T1000 (cell line): ENCODE measurements around the gene HIPK1.

Experiments used
- DNase-seq: peaks from one replicate; lab custom pipeline; 2025; ENCODE audit warnings: mixed read lengths; lab: John Stamatoyannopoulos, UW

The HIPK1 gene

DNA sequence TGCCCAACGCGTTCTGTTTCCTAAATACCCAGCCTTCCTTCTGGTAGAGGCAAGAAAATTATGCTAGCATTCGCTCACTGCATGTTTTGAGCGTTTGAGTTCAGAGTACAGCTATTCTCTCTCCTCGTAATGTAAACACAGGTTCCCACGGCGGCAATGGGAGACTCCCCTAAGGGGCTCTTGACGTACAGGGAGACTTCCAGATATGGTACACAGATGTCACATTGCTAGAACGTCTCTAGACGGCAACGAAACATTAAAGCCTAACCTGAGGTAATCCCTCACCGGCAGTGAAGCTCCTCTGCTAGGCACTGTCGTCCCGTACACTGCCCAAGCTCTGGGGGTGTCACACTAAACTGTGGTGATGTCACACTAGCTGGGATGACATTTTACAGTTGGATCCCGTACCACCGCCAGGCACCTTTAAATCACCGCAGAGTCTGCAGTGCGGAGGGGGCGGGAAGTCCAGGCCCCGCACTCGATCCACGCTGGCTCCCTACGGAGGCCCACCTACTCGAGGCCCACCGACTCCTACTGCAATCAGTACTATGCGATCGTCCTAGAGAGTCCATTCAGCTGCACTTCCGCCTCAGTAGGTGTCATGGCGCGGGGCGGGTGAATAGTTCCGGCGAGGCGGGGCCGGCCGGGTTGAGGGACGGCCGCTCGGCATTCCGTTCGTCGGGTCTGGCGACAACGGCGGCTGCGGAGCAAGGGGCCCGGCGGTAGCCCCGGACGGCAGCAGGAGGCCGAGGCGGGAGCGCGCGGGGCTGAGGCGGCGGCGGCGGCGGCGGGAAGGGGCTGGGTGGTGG is at the start of gene HIPK1:
Gene HIPK1 (plus strand): TSS at position 384 of the 809 bp plus-strand sequence.
- peak; percentile 84 for DNase-seq

DNA sequence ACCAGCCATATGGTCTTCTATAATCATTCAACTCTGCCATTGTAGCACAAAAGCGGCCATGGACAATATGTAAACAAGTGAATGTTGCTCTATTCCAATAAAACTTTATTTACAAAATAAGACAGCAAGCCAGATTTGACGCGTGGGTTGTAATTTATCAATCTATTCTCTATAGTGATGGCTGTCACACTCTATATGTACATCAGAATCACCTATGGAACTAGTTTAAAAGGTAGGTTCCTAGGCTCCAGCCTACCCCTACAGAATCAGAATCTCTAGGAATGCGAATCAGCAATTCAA is 49.4 kb upstream of the HIPK1 start:
- DNase-seq = no peak

DNA sequence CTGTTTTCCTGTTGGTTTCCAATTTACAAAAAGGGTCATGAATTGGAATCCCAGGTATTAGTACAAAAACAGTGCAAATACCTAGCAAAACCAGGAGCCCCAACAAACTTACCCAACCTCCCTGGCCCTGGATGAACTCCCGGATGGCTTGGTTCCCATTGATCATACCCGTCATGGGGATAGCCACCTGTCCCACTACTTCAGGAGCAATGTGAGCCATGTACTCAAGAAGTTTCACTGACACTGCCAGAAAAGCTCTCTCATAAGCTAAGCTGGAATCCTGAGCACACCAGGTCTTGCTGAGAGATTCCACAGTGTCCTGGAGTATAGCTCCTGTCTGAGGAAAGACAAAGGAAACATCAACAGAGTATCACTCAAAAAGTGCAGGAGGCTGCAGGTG is 47.5 kb upstream of the HIPK1 start:
- no peak for DNase-seq

DNA sequence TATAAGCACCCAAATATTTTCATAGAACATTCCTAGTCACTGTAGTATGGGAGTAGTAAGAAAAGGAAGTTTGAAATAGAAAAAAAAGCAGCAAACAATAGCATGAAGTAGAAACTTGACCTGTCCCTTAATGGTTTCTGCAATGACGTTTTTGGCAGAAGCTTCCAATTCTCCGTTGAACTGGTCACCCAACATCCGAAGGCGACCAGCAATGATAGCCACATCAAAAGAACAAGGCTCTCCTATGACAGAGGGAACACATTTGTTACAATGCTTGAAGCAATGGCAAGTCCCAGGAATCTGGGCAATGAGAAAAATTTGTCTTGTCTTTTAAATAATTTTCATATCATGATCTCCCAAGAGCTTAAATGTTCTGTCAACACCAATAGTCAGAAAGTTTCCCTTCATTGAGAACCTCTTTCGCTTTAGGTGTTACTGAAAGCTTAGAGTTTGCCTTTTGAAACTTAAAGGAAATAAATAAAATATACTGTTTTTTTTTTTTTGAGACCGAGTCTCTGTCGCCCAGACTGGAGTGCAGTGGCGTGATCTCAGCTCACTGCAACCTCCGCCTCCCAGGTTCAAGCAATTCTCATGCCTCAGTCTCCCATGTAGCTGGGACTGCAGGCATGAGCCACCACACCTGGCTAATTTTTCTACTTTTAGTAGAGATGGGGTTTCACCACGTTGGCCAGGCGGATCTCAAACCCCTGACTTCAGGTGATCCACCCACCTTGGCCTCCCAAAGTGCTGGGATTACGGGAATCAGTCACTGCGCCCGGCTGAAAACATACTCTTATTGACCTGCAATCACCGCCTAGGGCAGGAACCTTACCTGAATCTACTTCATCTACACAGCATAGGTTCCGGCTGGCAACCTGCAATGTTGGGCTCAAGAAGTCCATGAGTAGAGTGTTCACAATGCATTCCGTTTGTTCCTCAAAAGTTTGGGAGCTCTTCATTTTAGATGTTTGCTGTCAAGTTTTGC is 42.4 kb upstream of the HIPK1 start:
- no peak for DNase-seq

DNA sequence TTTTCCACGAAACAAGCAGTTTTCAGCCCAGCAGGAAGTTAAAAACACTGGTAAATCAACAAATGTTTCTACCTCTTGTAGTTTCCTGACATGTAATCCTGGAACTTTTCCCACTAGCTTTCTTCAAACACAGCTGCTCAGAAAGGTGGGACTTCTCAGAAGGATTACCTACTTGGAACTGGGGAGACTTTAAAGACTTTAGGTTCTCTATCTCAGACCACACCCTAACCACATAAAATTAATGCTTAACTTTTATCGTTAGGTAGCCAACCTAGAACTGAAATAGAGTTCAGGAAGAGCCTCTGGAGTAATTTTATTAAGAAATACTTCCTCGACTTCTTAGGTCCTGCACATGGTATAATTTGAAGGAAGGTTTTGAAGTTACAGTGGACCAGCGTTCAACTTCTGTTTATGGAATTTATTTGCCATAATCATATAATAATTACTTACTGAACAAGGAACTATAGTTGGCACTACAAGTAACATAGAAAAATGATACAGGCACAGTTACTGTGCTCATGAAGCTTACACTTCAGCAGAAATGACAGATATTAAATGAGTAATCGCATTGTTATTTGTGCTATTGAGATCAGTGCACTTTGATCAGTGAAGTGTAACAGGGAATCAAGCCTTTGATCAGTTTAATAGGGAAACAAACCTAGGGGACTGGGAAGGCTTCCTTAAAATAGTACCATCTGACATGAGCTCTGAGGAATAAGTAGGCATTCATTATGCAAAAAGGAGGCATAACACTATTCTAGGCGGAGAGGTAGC is 41.5 kb upstream of the HIPK1 start, which contains the start of gene BCL2L15:
Gene BCL2L15 (minus strand): TSS at position 180 of the 774 bp plus-strand sequence. CDS start 206 bp downstream, outside the sequence.
- no peak for DNase-seq

DNA sequence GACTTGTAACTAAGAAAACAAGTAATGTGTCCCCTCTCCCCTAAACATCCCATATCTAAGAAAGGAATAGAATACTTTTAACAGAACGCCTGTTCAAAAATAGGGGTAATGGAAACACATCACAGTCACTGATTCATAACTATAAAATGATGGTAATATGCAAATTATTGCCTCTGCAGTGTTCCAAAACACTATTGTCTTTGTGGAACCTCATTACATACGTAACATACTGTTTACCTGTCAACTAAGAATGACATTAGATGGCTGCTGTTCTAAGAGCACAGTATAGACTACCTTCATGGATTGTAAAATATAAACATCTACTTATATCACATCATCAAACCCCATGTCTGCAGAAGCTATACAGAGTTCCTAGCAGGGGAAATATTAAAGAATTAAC is 38.3 kb upstream of the HIPK1 start:
- no peak for DNase-seq

DNA sequence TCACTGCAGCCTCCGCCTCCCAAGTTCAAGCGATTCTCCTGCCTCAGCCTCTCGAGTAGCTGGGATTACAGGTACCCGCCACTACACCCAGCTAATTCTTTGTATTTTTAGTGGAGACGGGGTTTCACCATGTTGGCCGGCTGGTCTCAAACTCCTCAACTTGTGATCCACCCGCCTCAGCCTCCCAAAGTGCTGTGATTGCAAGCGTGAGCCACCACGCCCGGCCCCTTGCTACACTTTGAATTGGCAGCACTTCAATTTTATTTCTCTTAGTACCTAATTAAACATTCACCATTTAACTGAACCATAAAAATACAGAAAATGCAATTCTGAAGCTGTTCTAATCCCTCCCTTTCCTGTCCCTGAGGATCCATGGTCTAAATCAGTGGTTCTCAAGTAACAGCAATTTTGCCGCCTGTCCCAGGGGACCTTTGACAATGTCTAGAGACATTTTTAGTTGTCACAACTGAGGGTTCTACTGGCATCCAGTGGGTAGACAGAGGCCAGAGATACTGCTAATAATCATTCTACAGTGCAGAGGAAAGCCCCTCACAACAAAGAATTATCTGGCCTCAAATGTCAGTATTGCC is 37.4 kb upstream of the HIPK1 start:
- no peak for DNase-seq

DNA sequence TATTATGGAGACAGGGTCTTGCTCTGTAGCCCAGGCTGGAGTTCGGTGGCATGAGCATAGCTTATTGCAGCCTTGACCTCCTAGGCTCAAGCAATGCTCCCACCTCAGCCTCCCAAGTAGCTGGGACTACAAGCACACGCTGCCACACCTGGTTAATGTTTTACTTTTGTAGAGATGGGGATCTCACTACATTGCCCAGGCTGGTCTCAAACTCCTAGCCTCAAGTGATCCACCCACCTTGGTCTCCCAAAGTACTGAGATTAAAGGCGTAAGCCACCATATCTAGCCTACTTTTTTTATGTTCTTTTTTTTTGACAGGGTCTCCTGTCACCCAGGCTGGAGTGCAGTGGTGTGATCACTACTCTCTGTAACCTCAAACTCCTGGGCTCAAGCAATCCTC is 35.9 kb upstream of the HIPK1 start:
- DNase-seq = no peak

DNA sequence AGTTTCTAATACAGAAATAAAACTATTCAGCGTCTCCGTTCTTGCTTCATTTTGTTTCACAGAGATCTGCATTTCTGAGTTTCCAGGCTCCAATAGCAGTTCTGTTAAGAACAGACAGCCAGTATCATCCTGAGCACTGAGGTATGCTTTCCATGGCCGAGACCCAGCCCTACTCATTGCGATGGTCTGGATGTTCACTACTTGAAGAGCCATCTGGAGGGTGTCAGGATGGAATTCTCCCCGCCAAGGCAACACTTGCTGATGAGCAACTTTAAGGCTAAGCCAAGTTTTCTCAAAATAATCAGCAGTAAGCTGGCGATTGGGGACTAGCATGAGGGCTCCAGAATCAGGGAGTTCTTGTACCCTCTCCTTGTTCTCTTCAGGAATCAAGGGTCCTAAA is 34.0 kb upstream of the HIPK1 start:
- DNase-seq = no peak

DNA sequence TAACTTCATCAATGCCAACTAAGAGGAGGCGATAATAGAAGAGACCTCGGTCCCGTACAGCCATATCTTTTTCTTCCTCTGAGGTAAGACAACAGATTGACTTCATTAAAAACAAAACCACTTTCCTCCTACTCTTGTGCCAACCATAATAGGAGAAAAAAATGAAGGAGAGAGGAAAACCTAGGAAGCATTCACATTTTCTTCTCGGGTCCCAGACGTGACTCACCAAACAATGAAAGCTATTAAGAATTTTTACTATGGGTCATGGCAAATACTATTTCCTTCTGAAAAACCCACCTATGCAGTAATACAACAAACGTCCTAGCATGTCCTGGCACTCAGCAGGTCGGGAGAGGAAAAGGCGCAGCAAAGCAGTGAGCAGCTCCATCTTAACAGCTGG is 33.2 kb upstream of the HIPK1 start:
- DNase-seq = no peak

DNA sequence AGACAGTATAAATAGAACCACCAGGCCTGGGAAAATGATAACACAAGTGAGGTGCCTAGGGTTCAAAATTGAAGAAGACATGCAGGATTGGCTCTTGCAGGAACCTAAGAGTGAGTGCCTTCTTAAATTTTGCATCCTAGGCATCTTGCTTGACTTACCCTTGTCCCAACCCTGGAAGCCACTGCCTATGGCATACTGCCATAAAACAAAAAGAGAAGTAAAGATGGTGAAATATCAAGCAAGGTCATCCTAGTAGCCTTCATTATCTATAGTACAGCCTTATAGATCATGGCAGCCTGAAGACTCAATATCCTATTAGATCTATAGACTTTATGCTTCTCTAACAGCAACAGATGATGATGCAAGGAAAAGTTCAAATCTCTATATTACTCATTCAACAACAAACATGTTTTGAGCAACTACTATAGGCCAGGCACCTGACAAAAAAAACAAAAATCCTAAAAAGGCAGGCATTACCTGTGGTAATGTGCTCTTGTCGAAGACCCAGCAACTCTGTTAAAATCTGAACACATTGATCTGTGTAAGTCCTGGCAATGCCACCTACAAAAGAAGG is 30.8 kb upstream of the HIPK1 start:
- DNase-seq = no peak

DNA sequence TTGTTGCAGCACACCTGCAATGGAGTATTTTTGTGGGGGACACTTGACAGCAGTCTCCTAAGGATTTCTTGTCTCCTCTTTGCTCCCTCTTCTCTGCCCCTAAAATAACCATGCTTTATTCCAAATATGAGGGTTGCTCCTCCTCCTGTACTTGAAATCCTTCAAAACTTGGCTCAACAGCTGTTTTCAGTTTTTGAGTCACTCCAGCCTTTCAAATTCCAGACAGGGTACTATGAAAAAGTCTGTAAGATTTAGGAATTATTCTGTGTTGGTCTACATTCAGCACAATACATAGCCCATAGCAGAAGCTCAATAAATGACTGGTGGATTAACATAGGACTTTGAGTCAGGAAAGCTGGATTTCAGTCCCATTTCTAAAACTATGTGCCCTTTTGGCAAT is 30.0 kb upstream of the HIPK1 start:
- no peak for DNase-seq

DNA sequence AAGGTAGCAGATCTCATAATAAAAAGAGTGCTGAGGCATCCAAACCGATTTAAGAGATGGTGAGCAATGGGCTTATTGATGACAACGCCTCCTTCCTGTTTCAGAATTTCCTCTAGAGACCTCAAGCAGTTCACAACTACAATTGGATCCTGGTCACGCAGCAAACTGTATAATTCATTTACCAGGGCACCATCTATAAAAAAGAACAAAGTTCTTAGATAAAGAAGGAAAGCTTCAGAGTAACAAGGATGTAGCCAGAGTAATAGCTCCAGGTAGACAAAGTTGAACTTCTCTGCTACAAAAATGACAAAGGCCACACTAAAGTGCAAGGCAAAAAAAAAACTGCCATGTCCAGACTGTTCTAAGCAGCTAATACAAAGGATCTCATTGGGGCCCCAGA is 27.9 kb upstream of the HIPK1 start:
- DNase-seq = no peak

DNA sequence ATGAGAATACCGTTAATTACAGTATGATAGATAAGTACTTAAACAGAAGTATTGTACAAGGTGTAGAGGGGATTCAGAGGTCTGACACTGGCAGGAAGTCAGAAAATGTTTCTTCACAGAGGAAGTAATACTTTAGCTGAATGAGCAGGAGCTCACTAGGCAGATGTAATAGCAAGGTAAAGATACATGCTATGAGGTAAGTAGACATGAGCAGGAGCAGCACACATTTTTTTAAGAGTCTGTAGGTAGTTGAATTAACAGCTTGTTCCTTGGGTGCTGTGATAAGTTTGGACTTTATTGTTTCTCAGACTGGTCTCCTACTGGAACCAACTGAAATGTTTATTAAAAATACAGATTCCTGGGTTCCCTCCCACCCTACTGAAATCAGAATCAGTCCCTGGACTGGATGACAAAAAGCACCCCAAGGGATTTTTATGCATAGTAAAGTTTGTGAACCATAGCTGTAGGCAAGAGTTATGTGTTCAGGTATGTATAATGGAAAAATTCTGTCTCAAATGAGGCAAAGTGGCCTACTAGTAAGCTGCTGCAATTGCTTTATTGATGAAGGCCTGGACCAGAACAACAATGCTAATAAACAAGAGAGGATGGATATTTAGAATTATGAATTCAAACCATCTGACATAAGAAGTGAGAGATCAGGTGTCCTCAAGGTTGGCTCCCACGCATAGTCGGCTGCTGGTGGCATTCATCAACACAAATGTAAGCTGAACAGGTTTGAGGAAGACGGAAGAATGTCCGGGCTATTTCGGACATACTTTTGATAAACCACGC is 25.4 kb upstream of the HIPK1 start:
- DNase-seq = no peak

DNA sequence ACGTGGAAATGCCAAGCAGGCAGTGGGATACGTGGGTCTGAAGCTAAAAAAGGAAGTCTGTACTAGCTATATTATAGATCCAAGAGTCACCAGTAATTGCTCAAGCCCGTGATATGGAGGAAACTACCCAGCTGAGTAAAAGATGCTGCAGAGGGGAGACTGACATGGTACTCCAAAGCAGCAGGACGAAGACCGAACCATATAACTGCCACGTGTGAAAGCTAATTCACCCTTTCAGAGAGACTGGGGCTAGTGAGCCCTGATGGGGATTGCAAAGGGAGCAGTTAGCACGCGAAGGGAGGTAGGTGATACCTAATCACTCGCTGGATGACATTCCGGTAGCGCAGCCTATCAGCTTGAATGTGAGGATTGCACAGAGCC is 24.8 kb upstream of the HIPK1 start:
- DNase-seq = no peak

DNA sequence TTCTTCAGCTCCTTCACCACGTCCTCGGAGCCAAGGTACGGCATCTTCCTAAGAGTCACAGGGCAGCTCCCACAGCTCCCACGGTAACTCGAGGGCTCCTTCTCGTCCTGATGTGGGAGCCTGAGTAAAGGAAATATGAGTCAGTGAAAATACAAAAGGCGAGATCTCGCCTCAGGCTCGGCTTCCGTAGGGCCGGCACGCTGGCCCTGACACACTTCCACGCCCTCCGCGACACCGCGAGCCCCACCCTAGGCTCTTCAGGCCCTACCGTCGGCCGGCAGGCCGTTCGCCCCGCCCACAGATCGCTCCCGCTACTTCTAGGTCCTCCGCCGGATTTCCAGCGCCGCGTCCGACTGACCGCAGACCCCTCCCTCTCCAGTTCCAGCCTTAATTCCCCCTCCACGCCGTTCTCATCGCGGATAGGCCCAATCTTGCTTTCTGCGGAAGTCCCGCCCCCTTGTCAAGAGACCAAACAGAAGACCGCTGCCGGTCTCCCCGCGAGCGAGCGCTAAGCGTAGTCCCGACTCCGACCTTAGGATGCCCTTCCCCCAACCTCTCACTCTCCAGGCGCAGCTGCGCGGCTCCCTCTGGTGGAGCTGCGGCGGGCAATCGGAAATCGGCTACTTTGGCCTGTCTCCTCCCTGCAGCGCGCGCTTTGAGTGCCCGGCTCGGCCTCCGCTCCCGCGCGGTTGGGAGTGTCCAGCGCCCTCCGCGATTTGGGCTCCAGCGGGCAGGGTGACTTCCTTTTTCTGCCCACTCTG is 24.3 kb upstream of the HIPK1 start, which contains the start of the genes AP4B1 and DCLRE1B:
Gene AP4B1 (minus strand): TSS at position 126 of the 761 bp plus-strand sequence. CDS start 82 bp downstream, at position 44.
Gene DCLRE1B (plus strand): TSS at position 653 of the 761 bp plus-strand sequence. CDS start 261 bp downstream, outside the sequence.
- DNase-seq = peak; percentile 99

DNA sequence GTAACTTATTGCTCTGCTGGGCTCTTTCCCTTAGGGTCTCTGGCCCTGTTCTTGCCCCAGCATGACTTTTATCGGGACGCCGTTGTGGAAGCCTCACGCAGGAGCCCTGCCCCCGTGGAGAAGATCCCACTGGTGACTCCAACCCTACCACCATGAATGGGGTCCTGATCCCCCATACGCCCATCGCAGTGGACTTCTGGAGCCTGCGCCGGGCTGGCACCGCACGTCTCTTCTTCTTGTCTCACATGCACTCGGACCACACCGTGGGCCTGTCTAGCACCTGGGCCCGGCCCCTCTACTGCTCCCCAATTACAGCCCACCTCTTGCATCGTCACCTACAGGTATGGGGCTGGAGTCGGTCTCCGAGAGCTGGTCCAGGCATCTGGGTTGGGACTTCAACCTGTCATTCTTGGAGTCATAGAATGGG is 23.7 kb upstream of the HIPK1 start:
- no peak for DNase-seq

DNA sequence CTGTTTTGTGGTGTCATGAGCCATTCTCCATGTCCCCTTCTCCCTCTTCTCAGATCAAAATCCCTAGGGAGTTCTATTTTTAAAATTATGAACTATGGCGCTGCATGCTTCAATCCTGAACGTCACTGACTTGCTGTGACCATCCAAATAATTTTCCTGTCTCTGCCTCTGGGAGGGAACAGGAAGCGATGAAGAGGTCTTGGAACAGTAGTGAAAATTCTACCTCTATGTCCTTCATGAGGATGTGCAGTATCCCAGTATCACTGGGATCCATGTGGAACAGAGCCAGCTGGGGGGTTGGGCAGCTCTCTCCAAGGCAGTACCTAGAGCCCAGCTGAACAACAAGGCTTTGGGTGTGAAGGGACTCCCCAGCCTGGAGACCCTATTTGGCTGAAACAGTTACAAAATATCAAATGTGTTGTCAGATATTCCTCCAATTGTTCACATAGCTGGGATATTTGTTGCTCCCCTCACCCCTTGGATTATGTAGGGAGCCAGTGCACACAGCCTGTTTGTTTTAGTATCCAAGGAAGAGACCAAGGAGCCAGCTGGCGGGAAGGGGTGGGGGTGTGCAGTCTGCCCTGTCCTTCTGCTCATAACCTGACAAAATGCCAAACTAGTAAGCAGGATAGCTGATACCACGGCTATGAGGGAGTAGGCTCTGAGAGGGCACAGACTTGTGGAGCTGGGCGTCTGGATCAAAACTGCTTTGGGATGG is 16.4 kb upstream of the HIPK1 start:
- DNase-seq = no peak

DNA sequence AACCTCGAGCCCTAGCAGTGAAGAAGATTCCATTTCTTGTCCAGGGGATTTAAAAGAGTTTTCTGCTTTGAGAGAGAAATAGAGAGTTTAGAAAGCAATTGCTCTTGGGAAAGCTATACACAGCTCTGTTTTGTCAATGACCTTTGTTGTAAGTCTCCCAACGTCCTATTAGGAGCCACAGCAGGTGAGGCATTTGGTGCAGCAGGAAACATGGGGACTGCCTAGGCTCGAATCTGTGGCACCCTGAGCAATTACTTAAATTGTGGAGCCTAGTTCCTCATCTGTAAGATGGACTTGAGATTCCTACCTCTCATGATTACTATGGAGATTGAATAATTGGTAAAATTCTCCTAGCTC is 15.8 kb upstream of the HIPK1 start:
- no peak for DNase-seq
